ENCODE results near the gene PGGT1B. TPM values are rescaled to one million over a fixed set of nuclear protein-coding genes. Genes with fewer than 3 reads are reported as not detected.
A peak's percentile ranks its signal among the peaks of the same experiment; 100 is the strongest.

PGGT1B gene
- polyA plus RNA-seq, 3 donors = 3.2 to 32.6 (median 11.6) TPM

- intact Hi-C loops (cut with micrococcal nuclease) = no loop called here
- peaks cover 57 to 58% of the 10 kb centered on the region in 2 donors for H3K36me3 Mint-ChIP-seq
- H3K79me2 ChIP-seq (ENCODE audit: insufficient read depth, low read length) = no peaks in the 10 kb centered on the region
- H4K20me1 ChIP-seq (ENCODE audit: insufficient read depth, low read length) = peaks cover 29% of the 10 kb centered on the region
- no peak overlapping the region for H3K9ac ChIP-seq (ENCODE audit: insufficient read depth, low read length, poor library complexity, severe bottlenecking)
- H3K4me2 ChIP-seq (replicated peaks; ENCODE audit: extremely low read depth, low read length, poor library complexity, severe bottlenecking) = no peak overlapping the region
- no peak overlapping the region for H2AFZ ChIP-seq (ENCODE audit: insufficient read depth, low read depth, low read length, poor library complexity, severe bottlenecking)
- no peak for TF ChIP-seq CTCF (IDR thresholded peaks at IDR 0.05)
- peaks cover 6 to 7% of the 10 kb centered on the region in 2 donors for H3K4me1 ChIP-seq (ENCODE audit: control insufficient read depth in 1 of 2, insufficient read depth in 2 of 2, low read length in 2 of 2)
- H3K36me3 ChIP-seq (replicated peaks in 1 of 2; ENCODE audit: control insufficient read depth in 1 of 2, insufficient read depth in 2 of 2, low read length in 2 of 2) = peaks cover 39 to 76% of the 10 kb centered on the region in 2 donors
- H3K4me1 Mint-ChIP-seq = peaks cover 2% of the 10 kb centered on the region
- no peak overlapping the region for H3K4me3 Mint-ChIP-seq
- no peak overlapping the region for H3K4me3 ChIP-seq (replicated peaks in 1 of 3; ENCODE audit: low read depth in 2 of 3, low read length in 3 of 3)
- no peak overlapping the region for H3K27ac Mint-ChIP-seq
- no peaks in the 10 kb centered on the region for H3K27me3 Mint-ChIP-seq (ENCODE audit: low read depth in 3 of 3)
- no CpG with 5 or more reads among the region's 1 CpG for WGBS (ENCODE audit: insufficient coverage)
- DNase-seq = no peak
- no peak overlapping the region for H3K27ac ChIP-seq (ENCODE audit: low read depth in 1 of 2, low read length in 2 of 2)
- no peaks in the 10 kb centered on the region for H3K9me3 Mint-ChIP-seq
- H3K27me3 ChIP-seq (ENCODE audit: control insufficient read depth in 2 of 2, insufficient read depth in 2 of 2, low read length in 2 of 2) = no peaks in the 10 kb centered on the region
- no peaks in the 10 kb centered on the region for H3K9me3 ChIP-seq (replicated peaks in 1 of 2; ENCODE audit: control insufficient read depth in 1 of 2, insufficient read depth in 1 of 2, low read length in 2 of 2)
These were observed 48.1 kb downstream of the PGGT1B start for GRCh38 chr5:115214541-115214940.

GRCh38 chr5:115209279-115209678 lies 53.4 kb downstream of the PGGT1B start:
- intact Hi-C loops (cut with micrococcal nuclease) = no loop called here
- H3K36me3 ChIP-seq (replicated peaks in 1 of 2; ENCODE audit: control insufficient read depth in 1 of 2, insufficient read depth in 2 of 2, low read length in 2 of 2) = peaks cover 24 to 37% of the 10 kb centered on the region in 2 donors
- 0% methylated on average over 1 of the region's 3 CpGs for WGBS (ENCODE audit: insufficient coverage)
- no peaks in the 10 kb centered on the region for H3K9me3 ChIP-seq (replicated peaks in 1 of 2; ENCODE audit: control insufficient read depth in 1 of 2, insufficient read depth in 1 of 2, low read length in 2 of 2)
- Mint-ChIP-seq H3K27me3 (ENCODE audit: low read depth in 3 of 3) (no peaks in the 10 kb centered on the region), H3K4me3 (peak overlapping the region; percentile 31 to 71), H3K4me1 (peaks cover 20% of the 10 kb centered on the region), H3K9me3 (no peaks in the 10 kb centered on the region), H3K27ac (peak overlapping the region; percentile 83 to 91 (median 89)), H3K36me3 (peaks cover 25 to 27% of the 10 kb centered on the region in 2 donors)
- H3K4me1 ChIP-seq (ENCODE audit: control insufficient read depth in 1 of 2, insufficient read depth in 2 of 2, low read length in 2 of 2) = peaks cover 11 to 22% of the 10 kb centered on the region in 2 donors
- H3K27ac ChIP-seq (ENCODE audit: low read depth in 1 of 2, low read length in 2 of 2) = peak overlapping the region in 1 of 2 donors; percentile 67
- H3K79me2 ChIP-seq (ENCODE audit: insufficient read depth, low read length) = no peaks in the 10 kb centered on the region
- H4K20me1 ChIP-seq (ENCODE audit: insufficient read depth, low read length) = peaks cover 5% of the 10 kb centered on the region
- peak overlapping the region; percentile 44 for H3K4me2 ChIP-seq (replicated peaks; ENCODE audit: extremely low read depth, low read length, poor library complexity, severe bottlenecking)
- no peak overlapping the region for H2AFZ ChIP-seq (ENCODE audit: insufficient read depth, low read depth, low read length, poor library complexity, severe bottlenecking)
- no peak for TF ChIP-seq CTCF (IDR thresholded peaks at IDR 0.05)
- DNase-seq = peak; percentile 80 to 92 (median 89)
- H3K9ac ChIP-seq (ENCODE audit: insufficient read depth, low read length, poor library complexity, severe bottlenecking) = no peak overlapping the region
- H3K27me3 ChIP-seq (ENCODE audit: control insufficient read depth in 2 of 2, insufficient read depth in 2 of 2, low read length in 2 of 2) = no peaks in the 10 kb centered on the region
- H3K4me3 ChIP-seq (replicated peaks in 1 of 3; ENCODE audit: low read depth in 2 of 3, low read length in 3 of 3) = peak overlapping the region in 1 of 3 experiments; percentile 43

Measured in CD14-positive monocyte (primary cell).